Adrenal gland (tissue), 5 donors: ENCODE results near the gene SLC25A42.

ENCODE experiments used
- CTCF ChIP-seq, 6 experiments: fragments of 450-650 bp in 4 of 6; fragments of 200-600 bp in 2 of 6; sonication (generic) in 1 of 6; IDR thresholded peaks; 1 replicate in 5 of 6; 2 replicates in 1 of 6; pipeline versions ENCODE4 v1.5.1 to v1.8.0; 2016 to 2021; ENCODE audit warnings: antibody characterized with exemption in 6 of 6, mild to moderate bottlenecking in 2 of 6, moderate library complexity in 1 of 6
- POLR2A ChIP-seq, 2 donors: fragments of 450-650 bp; IDR thresholded peaks; one replicate each; pipeline ENCODE4 v1.6.1; 2017; ENCODE audit warnings: antibody characterized with exemption in 2 of 2, mild to moderate bottlenecking in 2 of 2, moderate library complexity in 1 of 2
- donor health status: DM: no; HTN: no; CAD: no.

GRCh38 chr19:19059837-19060611 is 3.8 kb upstream of the SLC25A42 start:
- TF ChIP-seq POLR2A (IDR thresholded peaks at IDR 0.05) (no peak), CTCF (IDR thresholded peaks at IDR 0.05) (no peak)
